AG09309 (cell line): ENCODE data around the gene WDR53.
"Not testable (repeated sequence)": the region's sequence is repeated elsewhere in the genome, so short reads cannot be mapped to it uniquely, and the experiment has no call there.

Experiments
- DNase-seq: peaks from one replicate; pipeline ENCODE4 v3.0.0-alpha.2; 2010; ENCODE audit warnings: low read depth
- H3K4me3 ChIP-seq: 2 replicates; pipeline ENCODE4 v1.5.1; 2011; ENCODE audit warnings: mild to moderate bottlenecking, low read depth, low read length, moderate library complexity; ENCODE audit not compliant: control insufficient read depth
- CTCF ChIP-seq: IDR thresholded peaks from 2 replicates; pipeline ENCODE4 v1.5.1; 2011; ENCODE audit warnings: mild to moderate bottlenecking, low read depth, low read length, inconsistent platforms; ENCODE audit not compliant: insufficient read depth, control insufficient read depth; ENCODE audit errors: missing control alignments

WDR53 gene

GRCh38 chr3:196568246-196569002 is at the start of gene WDR53, which contains the start of gene FBXO45:
Gene WDR53, minus strand, starts transcription at chr3:196568554. Its CDS starts 7,079 bp downstream, at chr3:196561475.
Gene FBXO45, plus strand, starts transcription at chr3:196568660. Its CDS starts 325 bp downstream, at chr3:196568985.
- TF ChIP-seq CTCF, result no peak
- H3K4me3 ChIP-seq, result peak within 1 kb of the TSS; percentile 87
- peak; percentile 68 for DNase-seq

GRCh38 chr3:196617256-196617655 is 48.9 kb upstream of the WDR53 start:
- no peak for TF ChIP-seq CTCF
- no peak overlapping the region for H3K4me3 ChIP-seq
- no peak for DNase-seq

GRCh38 chr3:196615234-196615633 is 46.9 kb upstream of the WDR53 start:
- H3K4me3 ChIP-seq, DNase-seq: not testable (repeated sequence)

GRCh38 chr3:196611761-196612483 is 43.6 kb upstream of the WDR53 start:
- DNase-seq, result no peak
- H3K4me3 ChIP-seq, result no peak overlapping the region
- TF ChIP-seq CTCF, result no peak

GRCh38 chr3:196609805-196610515 is 41.6 kb upstream of the WDR53 start:
- DNase-seq, result no peak
- H3K4me3 ChIP-seq, result no peak overlapping the region
- no peak for TF ChIP-seq CTCF

GRCh38 chr3:196609343-196609775 is 41.0 kb upstream of the WDR53 start:
- peak; percentile 91 for TF ChIP-seq CTCF
- peak; percentile 13 for DNase-seq
- no peak overlapping the region for H3K4me3 ChIP-seq

GRCh38 chr3:196608693-196609092 is 40.3 kb upstream of the WDR53 start:
- no peak overlapping the region for H3K4me3 ChIP-seq
- TF ChIP-seq CTCF, result no peak
- no peak for DNase-seq
